WERI-Rb-1 (cell line): Measurements from ENCODE around the gene CHRM5.

Experiments used
- DNase-seq: peaks from one replicate; pipeline ENCODE4 v3.0.0-alpha.2; 2020
- H3K27ac ChIP-seq: fragments of 250-450 bp; sonication (Bioruptor Pico); 2 replicates; pipeline ENCODE4 v1.5.1; 2020; ENCODE audit warnings: mild to moderate bottlenecking, moderate library complexity
- H3K27me3 ChIP-seq: fragments of 250-450 bp; sonication (Bioruptor Pico); 2 replicates; pipeline ENCODE4 v1.5.1; 2021; ENCODE audit warnings: mild to moderate bottlenecking, low read depth, moderate library complexity; ENCODE audit not compliant: insufficient read depth, severe bottlenecking
- H3K36me3 ChIP-seq: fragments of 250-450 bp; sonication (Bioruptor Pico); 2 replicates; pipeline ENCODE4 v1.5.1; 2020; ENCODE audit warnings: mild to moderate bottlenecking, moderate library complexity
- H3K4me3 ChIP-seq: 2 replicates; pipeline ENCODE4 v1.5.1; 2011; ENCODE audit warnings: low read depth, mild to moderate bottlenecking, control low read depth, low read length
- H3K9me3 ChIP-seq: fragments of 250-450 bp; sonication (Bioruptor Pico); 2 replicates; pipeline ENCODE4 v1.5.1; 2021; ENCODE audit warnings: mild to moderate bottlenecking, moderate library complexity; ENCODE audit not compliant: severe bottlenecking
- TF ChIP-seq, protein P1 (sequence below): IDR thresholded peaks from 2 replicates; pipeline ENCODE4 v1.5.1; 2011; ENCODE audit warnings: low read depth, mild to moderate bottlenecking, control low read depth, inconsistent platforms, low read length

The CHRM5 gene

DNA sequence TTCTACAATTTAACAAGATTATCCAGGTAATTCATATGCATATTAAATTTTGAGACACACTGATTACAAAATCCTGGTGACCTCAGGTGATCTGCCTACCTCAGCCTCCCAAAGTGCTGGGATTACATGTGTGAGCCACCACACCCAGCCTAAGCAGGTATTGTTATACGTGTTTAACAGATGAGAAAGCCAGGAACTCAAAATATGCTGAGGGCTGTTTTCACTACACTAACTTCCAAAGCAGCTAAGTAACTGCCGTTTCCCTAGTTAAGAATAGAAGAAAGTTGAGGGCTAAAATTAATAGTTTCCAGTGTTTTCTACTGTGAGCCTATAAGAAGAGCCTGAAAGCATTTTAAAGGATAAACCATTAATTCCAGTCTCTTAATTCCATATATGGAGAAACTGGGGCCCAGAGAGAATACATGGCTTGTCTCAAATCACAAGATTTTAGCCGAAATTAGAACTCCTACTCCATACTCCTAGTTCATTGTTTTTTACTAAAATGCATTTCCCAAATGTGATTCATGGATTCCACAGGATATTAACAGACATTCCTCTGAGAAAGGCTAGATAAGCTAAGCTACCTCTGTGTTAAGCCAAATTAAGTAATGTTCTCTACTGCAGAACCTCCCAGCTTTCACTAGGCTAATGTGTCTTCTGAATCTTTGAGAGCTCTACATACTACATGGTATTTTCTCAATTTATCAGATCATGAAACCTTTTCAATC lies 87.7 kb downstream of the CHRM5 start:
- no peak overlapping the region for H3K27ac ChIP-seq
- DNase-seq = no peak
- H3K27me3 ChIP-seq = no peaks in the 10 kb centered on the region
- peaks cover under 1% of the 10 kb centered on the region for H3K9me3 ChIP-seq
- TF ChIP-seq, protein P1, sequence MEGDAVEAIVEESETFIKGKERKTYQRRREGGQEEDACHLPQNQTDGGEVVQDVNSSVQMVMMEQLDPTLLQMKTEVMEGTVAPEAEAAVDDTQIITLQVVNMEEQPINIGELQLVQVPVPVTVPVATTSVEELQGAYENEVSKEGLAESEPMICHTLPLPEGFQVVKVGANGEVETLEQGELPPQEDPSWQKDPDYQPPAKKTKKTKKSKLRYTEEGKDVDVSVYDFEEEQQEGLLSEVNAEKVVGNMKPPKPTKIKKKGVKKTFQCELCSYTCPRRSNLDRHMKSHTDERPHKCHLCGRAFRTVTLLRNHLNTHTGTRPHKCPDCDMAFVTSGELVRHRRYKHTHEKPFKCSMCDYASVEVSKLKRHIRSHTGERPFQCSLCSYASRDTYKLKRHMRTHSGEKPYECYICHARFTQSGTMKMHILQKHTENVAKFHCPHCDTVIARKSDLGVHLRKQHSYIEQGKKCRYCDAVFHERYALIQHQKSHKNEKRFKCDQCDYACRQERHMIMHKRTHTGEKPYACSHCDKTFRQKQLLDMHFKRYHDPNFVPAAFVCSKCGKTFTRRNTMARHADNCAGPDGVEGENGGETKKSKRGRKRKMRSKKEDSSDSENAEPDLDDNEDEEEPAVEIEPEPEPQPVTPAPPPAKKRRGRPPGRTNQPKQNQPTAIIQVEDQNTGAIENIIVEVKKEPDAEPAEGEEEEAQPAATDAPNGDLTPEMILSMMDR = no peak
- H3K36me3 ChIP-seq = no peaks in the 10 kb centered on the region
- no peak overlapping the region for H3K4me3 ChIP-seq

DNA sequence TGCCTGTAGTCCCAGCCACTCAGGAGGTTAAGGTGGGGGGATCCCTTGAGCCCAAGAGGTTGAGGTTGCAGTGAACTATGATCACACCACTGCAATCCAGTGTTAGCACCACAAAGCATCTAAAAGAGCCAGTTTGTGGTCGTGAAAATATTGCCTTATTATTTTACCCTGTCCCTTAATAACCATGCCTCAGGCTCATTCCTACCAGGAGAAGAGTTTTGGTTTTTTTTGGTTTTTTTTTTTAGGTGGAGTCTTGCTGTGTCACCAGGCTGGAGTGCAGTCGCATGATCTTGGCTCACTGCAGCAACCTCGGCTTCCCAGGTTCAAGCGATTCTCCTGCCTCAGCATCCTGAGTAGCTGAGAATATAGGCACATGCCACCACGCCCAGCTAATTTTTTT lies 88.6 kb downstream of the CHRM5 start:
- Histone ChIP-seq H3K27ac (no peak overlapping the region), H3K36me3 (no peaks in the 10 kb centered on the region), H3K27me3 (no peaks in the 10 kb centered on the region), H3K9me3 (no peaks in the 10 kb centered on the region), H3K4me3 (no peak overlapping the region)
- TF ChIP-seq, protein P1 = no peak
- DNase-seq = no peak

DNA sequence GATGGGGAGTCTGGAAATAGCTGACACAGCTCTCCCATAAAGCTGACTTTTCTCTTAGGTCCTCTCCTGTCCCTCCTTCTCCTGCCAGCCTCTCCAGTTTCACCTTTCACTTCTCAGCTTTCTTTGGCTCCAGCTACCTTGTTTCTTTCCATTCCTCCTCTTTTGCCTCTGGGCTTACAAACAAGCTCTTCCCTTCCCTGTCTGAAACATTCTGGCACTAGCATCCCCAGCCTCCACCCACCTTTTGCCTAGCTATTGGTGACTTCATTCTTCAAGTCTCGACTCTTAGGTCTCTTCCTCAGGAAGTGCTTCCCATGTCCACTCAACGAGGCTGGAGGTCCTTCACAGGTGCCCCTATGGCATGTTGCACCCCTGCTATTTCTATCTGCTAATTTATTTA lies 91.2 kb downstream of the CHRM5 start:
- DNase-seq = no peak
- no peaks in the 10 kb centered on the region for H3K9me3 ChIP-seq
- no peak overlapping the region for H3K27ac ChIP-seq
- no peaks in the 10 kb centered on the region for H3K36me3 ChIP-seq
- H3K4me3 ChIP-seq = no peak overlapping the region
- TF ChIP-seq, protein P1 = no peak
- no peaks in the 10 kb centered on the region for H3K27me3 ChIP-seq

DNA sequence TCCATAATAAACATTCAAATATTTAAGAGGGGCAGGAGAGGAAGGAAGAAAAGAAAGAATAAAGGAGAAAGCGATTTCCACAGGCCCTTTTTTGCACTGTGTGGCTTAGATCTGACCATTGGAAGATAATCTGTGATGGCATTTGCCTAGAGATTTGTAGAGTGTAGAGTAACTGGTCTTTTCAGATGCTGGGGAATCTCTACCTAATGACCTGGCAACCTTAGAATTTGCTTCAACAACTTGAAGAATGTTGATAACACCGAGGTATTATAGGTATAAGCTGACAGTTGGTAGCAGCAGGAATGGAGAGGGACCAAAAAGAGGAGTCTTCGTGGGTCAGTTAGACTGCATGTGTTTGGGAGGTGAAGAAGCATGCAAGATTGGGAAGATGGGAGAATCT lies 91.6 kb downstream of the CHRM5 start:
- no peak for DNase-seq
- H3K27me3 ChIP-seq = no peaks in the 10 kb centered on the region
- no peaks in the 10 kb centered on the region for H3K36me3 ChIP-seq
- no peak overlapping the region for H3K4me3 ChIP-seq
- H3K27ac ChIP-seq = no peak overlapping the region
- TF ChIP-seq, protein P1 = no peak
- no peaks in the 10 kb centered on the region for H3K9me3 ChIP-seq

DNA sequence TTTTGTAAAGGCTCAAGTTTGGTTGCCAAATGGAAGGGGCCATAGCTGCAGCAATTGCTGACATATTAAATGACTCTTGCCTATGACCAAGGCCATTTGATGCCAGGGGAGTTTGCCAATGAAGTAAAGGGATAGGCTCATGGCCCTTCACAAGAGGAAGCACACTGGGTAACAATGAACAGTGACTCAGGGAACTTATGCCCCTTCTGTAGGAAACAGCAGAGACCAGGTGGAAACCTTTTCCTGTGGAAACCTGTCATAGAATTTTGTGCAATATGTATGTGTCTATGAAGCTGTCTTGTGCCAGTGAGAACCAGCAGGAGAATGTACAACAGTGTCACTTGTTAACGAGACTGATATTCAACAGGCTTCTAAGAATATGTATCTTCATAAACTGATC lies 96.1 kb downstream of the CHRM5 start:
- TF ChIP-seq, protein P1 = no peak

DNA sequence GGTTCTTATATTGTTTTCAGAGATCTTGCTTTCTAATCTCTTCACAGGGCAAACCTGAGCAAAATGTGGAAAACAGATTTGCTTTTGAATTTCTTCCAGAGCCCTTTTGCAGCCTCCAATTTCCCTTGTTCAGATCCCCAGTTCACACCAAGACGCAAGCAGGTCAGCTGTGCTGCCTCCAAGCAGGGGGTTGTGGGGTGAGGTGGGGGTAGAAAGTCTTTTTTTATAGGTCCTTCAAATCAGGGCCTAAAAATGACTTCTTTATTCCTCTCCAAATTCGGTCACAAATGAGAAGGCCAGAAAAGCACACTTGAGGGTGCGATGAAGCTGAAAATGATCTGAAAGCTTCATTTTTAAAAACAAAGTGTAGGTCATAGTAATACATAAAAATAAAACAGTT lies 97.0 kb downstream of the CHRM5 start:
- DNase-seq = no peak
- TF ChIP-seq, protein P1 = no peak
- Histone ChIP-seq H3K27ac (no peak overlapping the region), H3K36me3 (no peaks in the 10 kb centered on the region), H3K4me3 (no peak overlapping the region), H3K27me3 (no peaks in the 10 kb centered on the region), H3K9me3 (no peaks in the 10 kb centered on the region)

More for the DNA sequence above, 96.1 kb downstream of the CHRM5 start:
- Histone ChIP-seq H3K4me3 (no peak overlapping the region), H3K27me3 (no peaks in the 10 kb centered on the region), H3K36me3 (no peaks in the 10 kb centered on the region), H3K27ac (no peak overlapping the region), H3K9me3 (no peaks in the 10 kb centered on the region)
- no peak for DNase-seq
